Erythroblast (primary cell): ENCODE data around the gene IFT122.

Experiments
- GATA1 ChIP-seq: IDR thresholded peaks from 2 replicates; pipeline ENCODE4 v1.6.1; 2011; ENCODE audit warnings: low read depth, mild to moderate bottlenecking, control low read depth, low read length, moderate library complexity
- POLR2A ChIP-seq: IDR thresholded peaks from 2 replicates; pipeline ENCODE4 v1.6.1; 2011; ENCODE audit warnings: mild to moderate bottlenecking, low read length

GRCh38 chr3:129434140-129434539, 5.9 kb upstream of the IFT122 start:
- TF ChIP-seq POLR2A (no peak), GATA1 (no peak)
